Caco-2 (cell line): Measurements from ENCODE around the gene AK5. TPM values are rescaled to one million over a fixed set of nuclear protein-coding genes. Genes with fewer than 3 reads are reported as not detected.
"Not testable (repeated sequence)": the region's sequence is repeated elsewhere in the genome, so short reads cannot be mapped to it uniquely, and the experiment has no call there.

Source experiments
- BruUV-seq: library from RNA; stranded (reverse); fragments of 400-500 nt; replicated peaks from 2 replicates; lab custom pipeline; 2021; lab: Mats Ljungman, UMichigan
- CTCF ChIA-PET: fragments of 300-600 bp; sonication (Branson Sonifier 250); formaldehyde crosslinking; loops from one replicate; lab custom pipeline; 2022; ENCODE audit warnings: antibody characterized with exemption; lab: Charles Lee
- POLR2A ChIA-PET: fragments of 300-600 bp; sonication (Branson Sonifier 250); formaldehyde crosslinking; loops from one replicate; lab custom pipeline; 2022; ENCODE audit warnings: antibody characterized with exemption; lab: Charles Lee
- DNase-seq, 2 experiments: peaks; one replicate each; pipeline versions ENCODE4 v3.0.0 to v3.0.0-alpha.2; 2020 to 2022
- H3K27me3 ChIP-seq: replicated peaks from 2 replicates; pipeline ENCODE4 v1.6.0; 2011; ENCODE audit warnings: low read length; ENCODE audit not compliant: control insufficient read depth, insufficient read depth
- H3K36me3 ChIP-seq: 2 replicates; pipeline ENCODE4 v1.5.1; 2011; ENCODE audit warnings: low read length; ENCODE audit not compliant: control insufficient read depth, insufficient read depth
- H3K4me1 ChIP-seq: fragments of 250-450 bp; sonication (Bioruptor Pico); 2 replicates; pipeline ENCODE4 v1.5.1; 2020; ENCODE audit warnings: mild to moderate bottlenecking
- H3K4me3 ChIP-seq: 2 replicates; pipeline ENCODE4 v1.5.1; 2011; ENCODE audit warnings: low read depth, mild to moderate bottlenecking, control low read depth, low read length
- H3K9me3 ChIP-seq: fragments of 250-450 bp; sonication (Bioruptor Pico); 2 replicates; pipeline ENCODE4 v1.5.1; 2020; ENCODE audit warnings: mild to moderate bottlenecking, moderate library complexity
- H3K27ac Mint-ChIP-seq: one replicate; pipeline ENCODE4 v1.8.0; 2022; ENCODE audit warnings: mixed read lengths; ENCODE audit not compliant: unreplicated experiment
- H3K27me3 Mint-ChIP-seq: one replicate; pipeline ENCODE4 v1.8.0; 2022; ENCODE audit warnings: mixed read lengths; ENCODE audit not compliant: insufficient read depth, unreplicated experiment
- H3K36me3 Mint-ChIP-seq: one replicate; pipeline ENCODE4 v1.8.0; 2022; ENCODE audit warnings: mild to moderate bottlenecking, mixed read lengths; ENCODE audit not compliant: insufficient read depth, unreplicated experiment
- H3K4me1 Mint-ChIP-seq: one replicate; pipeline ENCODE4 v1.8.0; 2022; ENCODE audit warnings: low read depth, mixed read lengths; ENCODE audit not compliant: unreplicated experiment
- H3K4me3 Mint-ChIP-seq: one replicate; pipeline ENCODE4 v1.8.0; 2022; ENCODE audit warnings: mild to moderate bottlenecking, moderate library complexity, mixed read lengths; ENCODE audit not compliant: unreplicated experiment
- H3K9me3 Mint-ChIP-seq: one replicate; pipeline ENCODE4 v1.8.0; 2022; ENCODE audit warnings: mixed read lengths; ENCODE audit not compliant: unreplicated experiment
- intact Hi-C: fragments of 100-400 bp; cut with micrococcal nuclease; formaldehyde crosslinking; loops from one replicate; pipeline ENCODE4 v1.10.0; 2022; ENCODE audit not compliant: unreplicated experiment
- total RNA-seq: library from RNA; stranded (reverse); gene quantifications from 2 replicates; pipeline ENCODE4 v1.2.3, GENCODE V29; 2022
- TF ChIP-seq, protein P1 (sequence below), 2 experiments: fragments of 200-600 bp in 1 of 2; IDR thresholded peaks; 1 replicate in 1 of 2; 2 replicates in 1 of 2; pipeline versions ENCODE4 v1.5.1 to v1.8.0; 2011 to 2022; ENCODE audit warnings: antibody characterized with exemption in 1 of 2, control low read depth in 1 of 2, inconsistent platforms in 1 of 2, low read depth in 1 of 2, low read length in 1 of 2, mild to moderate bottlenecking in 1 of 2, moderate library complexity in 1 of 2; ENCODE audit not compliant: insufficient read depth in 1 of 2, severe bottlenecking in 1 of 2, unreplicated experiment in 1 of 2

The AK5 gene
- total RNA-seq, 1 experiment from 2014 or later = not detected

DNA sequence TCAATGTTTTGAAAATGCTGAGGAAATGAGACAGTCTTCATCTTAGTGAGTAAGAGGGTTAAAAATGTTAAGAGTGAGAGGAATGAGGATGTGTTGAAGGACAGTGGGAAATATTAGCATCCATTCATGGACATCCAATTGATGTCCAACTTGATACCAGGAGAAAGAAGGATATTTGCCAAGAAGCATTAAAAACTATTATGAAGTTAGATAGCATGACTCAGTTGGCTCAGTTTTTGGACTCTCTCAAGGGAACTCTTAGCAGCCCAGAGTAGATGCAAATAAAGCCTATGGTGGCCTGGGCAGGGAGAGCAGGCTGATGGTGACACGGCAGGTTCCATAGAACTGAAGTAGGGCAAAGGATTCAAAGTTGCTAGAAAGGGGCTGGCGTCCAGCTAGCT lies 229.6 kb downstream of the AK5 start:
- ChIA-PET CTCF (no interaction called here), POLR2A (no interaction called here)
- H3K36me3 ChIP-seq = no peaks in the 10 kb centered on the region
- Mint-ChIP-seq H3K4me1 (no peaks in the 10 kb centered on the region), H3K27me3 (no peaks in the 10 kb centered on the region), H3K4me3 (no peak overlapping the region), H3K9me3 (no peaks in the 10 kb centered on the region), H3K27ac (no peak overlapping the region), H3K36me3 (no peaks in the 10 kb centered on the region)
- BruUV-seq = no TSS peak
- intact Hi-C loops = no loop called here
- no peaks in the 10 kb centered on the region for H3K4me1 ChIP-seq
- H3K9me3 ChIP-seq = no peaks in the 10 kb centered on the region
- TF ChIP-seq, protein P1, sequence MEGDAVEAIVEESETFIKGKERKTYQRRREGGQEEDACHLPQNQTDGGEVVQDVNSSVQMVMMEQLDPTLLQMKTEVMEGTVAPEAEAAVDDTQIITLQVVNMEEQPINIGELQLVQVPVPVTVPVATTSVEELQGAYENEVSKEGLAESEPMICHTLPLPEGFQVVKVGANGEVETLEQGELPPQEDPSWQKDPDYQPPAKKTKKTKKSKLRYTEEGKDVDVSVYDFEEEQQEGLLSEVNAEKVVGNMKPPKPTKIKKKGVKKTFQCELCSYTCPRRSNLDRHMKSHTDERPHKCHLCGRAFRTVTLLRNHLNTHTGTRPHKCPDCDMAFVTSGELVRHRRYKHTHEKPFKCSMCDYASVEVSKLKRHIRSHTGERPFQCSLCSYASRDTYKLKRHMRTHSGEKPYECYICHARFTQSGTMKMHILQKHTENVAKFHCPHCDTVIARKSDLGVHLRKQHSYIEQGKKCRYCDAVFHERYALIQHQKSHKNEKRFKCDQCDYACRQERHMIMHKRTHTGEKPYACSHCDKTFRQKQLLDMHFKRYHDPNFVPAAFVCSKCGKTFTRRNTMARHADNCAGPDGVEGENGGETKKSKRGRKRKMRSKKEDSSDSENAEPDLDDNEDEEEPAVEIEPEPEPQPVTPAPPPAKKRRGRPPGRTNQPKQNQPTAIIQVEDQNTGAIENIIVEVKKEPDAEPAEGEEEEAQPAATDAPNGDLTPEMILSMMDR (IDR thresholded peaks at IDR 0.05; ENCODE audit: insufficient read depth in 1 of 2, low read depth in 1 of 2, low read length in 1 of 2, severe bottlenecking in 1 of 2, unreplicated experiment in 1 of 2) = no peak
- no peak for DNase-seq
- no peaks in the 10 kb centered on the region for H3K27me3 ChIP-seq
- H3K4me3 ChIP-seq = no peak overlapping the region

DNA sequence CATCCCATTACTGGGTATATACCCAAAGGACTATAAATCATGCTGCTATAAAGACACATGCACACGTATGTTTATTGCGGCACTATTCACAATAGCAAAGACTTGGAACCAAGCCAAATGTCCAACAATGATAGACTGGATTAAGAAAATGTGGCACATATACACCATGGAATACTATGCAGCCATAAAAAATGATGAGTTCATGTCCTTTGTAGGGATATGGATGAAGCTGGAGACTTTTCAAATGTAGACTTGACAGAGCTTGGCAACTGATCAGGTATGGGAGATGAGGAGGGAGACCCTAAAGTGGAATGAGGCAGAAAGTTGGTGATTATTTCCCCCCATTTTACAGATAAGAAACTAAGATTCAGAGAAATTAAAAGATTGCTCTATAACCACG lies 230.8 kb downstream of the AK5 start:
- H3K4me1 Mint-ChIP-seq, CTCF ChIA-PET, H3K36me3 ChIP-seq, H3K4me1 ChIP-seq, POLR2A ChIA-PET, H3K9me3 ChIP-seq, H3K27ac Mint-ChIP-seq, H3K9me3 Mint-ChIP-seq, H3K36me3 Mint-ChIP-seq, DNase-seq, H3K4me3 Mint-ChIP-seq, intact Hi-C loops, H3K27me3 ChIP-seq, BruUV-seq, H3K4me3 ChIP-seq, H3K27me3 Mint-ChIP-seq: not testable (repeated sequence)

DNA sequence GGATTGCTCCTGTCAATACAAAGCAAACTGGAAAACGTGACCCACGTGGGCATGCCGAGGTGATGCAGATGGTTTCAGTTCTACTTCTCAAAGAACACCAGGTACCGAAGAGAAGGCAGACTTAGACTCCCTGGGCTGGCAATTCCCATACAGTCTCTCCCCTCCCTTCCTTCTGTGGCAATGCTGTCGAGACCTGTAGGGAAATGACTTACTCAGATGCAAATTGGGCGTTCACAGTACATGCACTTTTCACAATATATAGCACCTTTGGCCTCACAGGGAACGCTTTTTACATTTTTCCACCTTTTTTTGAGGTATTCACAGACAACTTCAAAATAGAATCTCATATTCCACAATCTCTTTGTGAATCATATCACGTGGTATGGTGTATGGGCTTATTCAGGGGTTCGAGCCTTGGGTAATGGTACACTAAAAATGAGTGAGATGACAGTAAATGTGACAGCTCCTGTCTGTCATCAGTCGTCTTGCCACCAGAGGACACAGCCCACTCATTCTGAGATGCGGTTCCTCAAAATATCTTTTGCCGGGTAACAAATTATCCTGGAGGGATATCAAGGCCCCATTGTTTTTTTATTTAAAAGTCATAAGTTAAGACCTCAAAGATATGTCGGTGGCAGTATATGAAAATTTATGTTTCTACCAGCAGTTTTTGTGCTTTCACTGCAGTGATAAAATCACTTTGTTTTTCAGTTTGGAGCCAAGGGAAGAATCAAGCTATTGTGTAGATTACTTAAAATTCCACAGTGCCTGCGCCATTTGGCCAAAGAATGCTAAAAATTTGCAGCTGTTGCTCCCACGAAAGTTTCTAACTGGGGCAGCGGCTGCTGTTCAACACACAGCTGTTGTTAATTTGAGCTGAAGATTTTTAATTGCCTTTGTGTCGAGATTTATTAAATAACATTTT lies 232.3 kb downstream of the AK5 start:
- intact Hi-C loops = no loop called here
- no peaks in the 10 kb centered on the region for H3K4me1 ChIP-seq
- no peaks in the 10 kb centered on the region for H3K27me3 ChIP-seq
- H3K4me3 ChIP-seq = no peak overlapping the region
- H3K36me3 Mint-ChIP-seq = no peaks in the 10 kb centered on the region
- ChIA-PET CTCF (interaction anchor here (0.5 to 0.6 kb wide), 2 partner anchors 13 to 20 kb away, joined by 3 to 4 read pairs; no protein-coding TSS in a partner anchor), POLR2A (no interaction called here)
- H3K4me1 Mint-ChIP-seq = no peaks in the 10 kb centered on the region
- H3K27ac Mint-ChIP-seq = no peak overlapping the region
- H3K27me3 Mint-ChIP-seq = no peaks in the 10 kb centered on the region
- BruUV-seq = no TSS peak
- H3K4me3 Mint-ChIP-seq = no peak overlapping the region
- no peaks in the 10 kb centered on the region for H3K9me3 ChIP-seq
- H3K9me3 Mint-ChIP-seq = no peaks in the 10 kb centered on the region
- TF ChIP-seq, protein P1 (IDR thresholded peaks at IDR 0.05; ENCODE audit: insufficient read depth in 1 of 2, low read depth in 1 of 2, low read length in 1 of 2, severe bottlenecking in 1 of 2, unreplicated experiment in 1 of 2) = no peak
- no peak for DNase-seq
- no peaks in the 10 kb centered on the region for H3K36me3 ChIP-seq
